HG02981 (cell line): Measurements from ENCODE around the gene LTB4R.
"Not testable (repeated sequence)": the region's sequence is repeated elsewhere in the genome, so short reads cannot be mapped to it uniquely, and the experiment has no call there.

Source experiments
- ATAC-seq: cut with Tn5 transposase; IDR thresholded peaks from one replicate; pipeline ENCODE4 v1.9.1; 2021; ENCODE audit warnings: mild to moderate bottlenecking, moderate library complexity; ENCODE audit not compliant: unreplicated experiment

LTB4R gene

DNA sequence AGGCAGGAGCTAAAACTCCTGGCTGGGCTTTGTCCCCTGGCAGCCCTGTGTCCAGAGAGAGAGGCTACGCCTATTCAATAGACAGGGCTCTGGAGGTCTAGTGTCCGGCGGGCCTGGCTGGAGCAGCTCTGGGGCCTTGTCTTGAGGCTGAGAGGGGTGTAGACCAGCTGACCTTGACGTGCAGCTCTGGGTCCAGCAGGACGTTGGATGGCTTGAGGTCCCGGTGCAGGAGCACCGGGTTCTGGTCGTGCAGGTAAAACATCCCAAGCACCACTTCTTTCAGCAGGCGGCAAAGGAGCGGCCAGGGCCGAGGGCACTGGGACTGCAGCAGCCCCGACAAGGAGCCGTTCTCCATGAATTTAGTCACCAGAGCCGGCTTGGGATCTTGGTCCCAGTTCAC is 27.5 kb downstream of the LTB4R start:
- no peak for ATAC-seq

DNA sequence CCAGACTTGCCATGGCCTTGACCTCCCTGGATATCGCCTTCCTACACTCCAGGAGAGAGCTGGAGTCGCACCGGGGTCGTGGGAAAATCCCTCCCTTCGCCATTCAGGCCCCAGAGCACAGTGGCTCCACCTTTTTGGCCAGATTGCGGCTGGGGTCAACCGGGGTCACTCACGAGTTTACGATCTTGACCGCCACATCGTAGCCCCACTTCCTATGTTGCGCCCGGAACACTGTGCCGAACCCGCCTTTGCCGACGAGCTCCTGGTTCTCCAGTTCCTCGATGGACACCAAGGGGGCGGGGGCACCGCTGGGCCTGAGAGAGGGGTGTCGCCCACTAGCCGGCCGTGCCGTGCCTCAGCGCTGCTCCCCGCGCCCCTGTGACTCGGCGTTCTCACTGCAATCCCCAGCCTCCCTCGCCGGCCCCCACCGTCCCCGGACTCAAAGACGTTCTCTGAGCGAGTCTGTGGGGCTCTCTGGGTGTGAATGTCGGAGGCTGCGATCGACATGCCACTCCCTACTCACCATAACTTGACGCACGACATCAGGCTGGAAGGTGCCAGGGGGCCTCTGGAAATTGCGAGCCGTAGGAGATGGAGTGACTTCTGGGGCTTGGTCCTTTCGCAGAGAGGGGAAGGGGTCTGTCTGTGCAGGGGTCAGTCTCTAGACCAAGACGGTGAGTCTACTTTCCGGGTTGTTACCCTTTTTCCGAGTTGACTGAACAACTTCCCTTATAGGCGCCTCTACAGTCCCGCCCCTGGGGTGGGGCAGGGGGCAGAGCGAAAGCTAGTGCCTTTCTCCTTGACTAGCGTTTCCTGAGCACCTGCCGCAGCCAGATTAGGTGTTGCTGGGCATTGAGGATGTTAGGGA is 28.2 kb downstream of the LTB4R start, which contains the start of gene RIPK3:
Gene RIPK3 (minus strand): TSS at position 708 of the 868 bp plus-strand sequence. CDS start 165 bp downstream, at position 543.
- peak; percentile 80 for ATAC-seq

DNA sequence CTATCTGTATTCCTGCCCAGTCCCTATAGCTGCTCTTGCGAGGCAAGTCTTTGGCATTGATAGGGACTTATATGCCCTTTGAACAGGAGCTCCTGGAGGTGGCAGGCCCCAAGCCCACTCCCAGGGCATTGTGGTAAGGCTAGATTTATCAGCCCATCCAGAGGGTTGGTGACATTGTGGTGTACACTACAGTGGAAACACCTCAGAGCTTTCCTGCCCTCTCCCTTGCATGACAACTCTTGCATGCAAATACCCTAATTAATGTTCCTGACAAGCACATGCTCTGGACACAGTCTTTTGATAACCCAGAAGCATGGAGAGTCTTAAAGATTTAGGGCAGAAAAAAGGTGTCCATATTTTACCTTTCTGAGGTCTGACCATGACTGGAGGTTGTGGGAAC is 29.3 kb downstream of the LTB4R start:
- ATAC-seq, result no peak

DNA sequence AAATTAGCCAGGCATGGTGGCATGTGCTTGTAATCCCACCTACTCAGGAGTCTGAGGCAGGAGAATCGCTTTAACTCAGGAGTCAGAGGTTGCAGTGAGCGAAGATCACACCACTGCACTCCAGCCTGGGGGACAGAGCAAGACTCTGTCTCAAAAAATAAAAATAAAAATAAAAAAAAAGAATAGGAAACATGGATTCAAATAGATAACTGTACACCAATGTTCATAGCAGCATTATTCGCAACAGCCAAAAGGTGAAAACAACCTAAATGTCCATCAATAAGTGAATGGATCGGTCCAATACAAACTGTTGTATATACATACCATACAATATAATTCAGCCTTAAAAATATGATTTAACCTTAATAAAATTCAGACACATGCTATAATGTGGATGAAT is 31.6 kb downstream of the LTB4R start:
- ATAC-seq, result no peak

DNA sequence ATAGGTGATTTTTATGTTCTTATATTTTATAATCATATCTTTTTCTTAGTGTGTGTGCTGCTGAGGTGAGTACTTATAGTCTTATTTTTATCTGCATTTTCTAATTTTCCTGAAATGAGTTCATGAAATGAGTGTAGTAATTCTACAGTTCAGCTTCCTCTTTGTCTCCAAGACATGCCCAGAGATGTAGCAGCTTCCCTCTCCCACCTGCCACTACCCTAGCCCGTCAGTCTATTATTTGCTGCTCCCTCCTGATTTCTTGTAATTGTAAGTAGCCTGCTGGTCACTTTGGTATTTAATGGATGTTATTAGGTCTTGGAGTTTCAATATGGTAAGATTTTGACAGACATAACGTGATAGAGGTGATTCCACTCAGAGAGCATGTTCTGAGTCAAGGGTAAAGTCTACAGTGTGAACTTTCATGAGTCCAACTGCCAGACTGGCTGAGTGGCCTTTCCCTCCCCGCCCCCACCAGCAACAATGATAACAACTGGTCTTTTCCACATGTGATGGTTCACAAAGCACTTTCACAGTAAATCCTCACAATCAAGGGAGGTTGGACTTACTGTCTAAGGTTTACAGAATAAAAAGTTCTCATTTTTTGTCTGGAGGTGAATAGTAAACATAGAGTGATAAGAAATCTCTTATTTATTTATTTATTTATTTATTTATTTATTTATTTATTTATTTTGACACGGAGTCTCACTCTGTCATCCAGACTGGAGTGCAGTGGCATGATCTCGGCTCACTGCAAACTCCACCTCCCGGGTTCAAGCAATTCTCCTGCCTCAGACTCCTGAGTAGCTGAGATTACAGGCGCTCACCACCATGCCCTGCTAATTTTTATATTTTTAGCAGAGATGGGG is 32.7 kb downstream of the LTB4R start:
- ATAC-seq, result no peak

DNA sequence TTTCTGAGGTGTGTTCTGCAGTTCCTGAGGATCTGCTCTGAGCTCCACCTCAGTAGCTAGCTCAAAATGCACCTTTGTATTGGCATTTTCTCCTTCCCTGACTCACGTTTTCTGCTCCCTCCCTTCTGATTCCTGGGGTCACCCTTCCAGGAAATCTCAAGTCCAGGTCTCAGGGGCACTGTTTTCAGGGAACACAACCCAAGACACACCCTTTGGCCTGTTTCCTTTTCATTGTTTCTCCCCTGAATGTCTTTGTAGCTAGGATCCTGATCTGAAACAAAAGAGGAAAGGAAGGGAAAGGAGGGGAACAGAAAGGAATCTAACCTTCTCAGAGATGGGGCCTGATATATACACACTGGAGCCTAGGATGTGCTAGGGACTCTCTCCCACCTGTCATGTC is 35.8 kb downstream of the LTB4R start:
- no peak for ATAC-seq

DNA sequence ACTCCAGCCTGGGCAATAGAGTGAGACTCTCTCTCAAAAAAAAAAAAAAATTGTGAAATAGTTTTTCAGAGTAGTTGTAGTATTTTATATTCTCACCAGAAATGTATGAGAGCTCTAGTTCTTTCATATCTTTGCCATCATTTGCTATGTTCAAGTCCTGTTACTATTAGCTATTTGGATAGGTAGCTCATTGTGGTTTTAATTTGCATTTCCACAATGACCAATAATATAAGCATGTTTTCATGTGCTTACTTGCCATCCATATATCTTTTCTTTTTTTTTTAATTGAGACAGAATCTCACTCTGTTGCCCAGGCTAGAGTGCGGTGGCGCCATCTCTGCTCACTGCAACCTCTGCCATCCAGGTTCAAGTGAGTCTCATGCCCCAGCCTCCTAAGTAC is 36.9 kb downstream of the LTB4R start:
- ATAC-seq, result no peak

DNA sequence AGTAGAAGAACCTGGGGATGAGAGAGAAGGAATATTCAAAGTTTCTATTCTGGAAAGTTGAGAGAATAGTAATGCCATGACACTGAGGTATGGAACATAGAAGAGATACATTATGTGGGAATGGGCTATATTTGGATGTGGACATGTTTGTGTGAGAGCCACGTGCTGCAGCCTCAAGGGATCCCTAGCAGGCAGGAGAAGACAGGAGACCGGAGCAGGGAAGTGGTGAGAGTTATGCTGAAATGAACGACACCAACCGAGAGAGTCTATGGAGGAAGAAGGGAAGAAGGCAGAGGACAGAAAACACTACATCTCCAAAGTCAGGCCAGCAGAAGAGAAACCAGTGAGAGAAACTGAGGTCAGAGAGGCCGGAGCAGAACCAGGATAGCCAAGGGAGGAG is 38.4 kb downstream of the LTB4R start:
- ATAC-seq, result no peak

DNA sequence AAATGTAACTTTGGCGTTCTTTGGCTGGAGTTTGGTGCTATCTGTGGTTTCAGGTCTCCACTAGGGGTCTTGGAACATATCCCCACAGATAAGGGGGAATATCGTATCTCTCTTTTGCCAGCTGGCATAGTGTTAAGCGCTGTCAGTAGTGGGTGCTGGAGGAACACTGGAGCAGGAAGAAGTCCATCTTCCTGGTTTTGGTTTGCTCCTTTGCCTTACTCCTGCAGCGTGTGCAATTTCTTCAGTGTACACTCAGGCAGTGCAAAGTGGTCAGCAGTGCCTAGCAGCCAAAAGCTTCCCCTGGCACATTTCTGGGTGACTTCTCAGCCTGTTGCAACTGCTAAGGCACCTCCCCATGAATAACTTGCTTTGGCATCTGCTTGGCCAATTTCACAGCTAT is 40.2 kb downstream of the LTB4R start:
- no peak for ATAC-seq

DNA sequence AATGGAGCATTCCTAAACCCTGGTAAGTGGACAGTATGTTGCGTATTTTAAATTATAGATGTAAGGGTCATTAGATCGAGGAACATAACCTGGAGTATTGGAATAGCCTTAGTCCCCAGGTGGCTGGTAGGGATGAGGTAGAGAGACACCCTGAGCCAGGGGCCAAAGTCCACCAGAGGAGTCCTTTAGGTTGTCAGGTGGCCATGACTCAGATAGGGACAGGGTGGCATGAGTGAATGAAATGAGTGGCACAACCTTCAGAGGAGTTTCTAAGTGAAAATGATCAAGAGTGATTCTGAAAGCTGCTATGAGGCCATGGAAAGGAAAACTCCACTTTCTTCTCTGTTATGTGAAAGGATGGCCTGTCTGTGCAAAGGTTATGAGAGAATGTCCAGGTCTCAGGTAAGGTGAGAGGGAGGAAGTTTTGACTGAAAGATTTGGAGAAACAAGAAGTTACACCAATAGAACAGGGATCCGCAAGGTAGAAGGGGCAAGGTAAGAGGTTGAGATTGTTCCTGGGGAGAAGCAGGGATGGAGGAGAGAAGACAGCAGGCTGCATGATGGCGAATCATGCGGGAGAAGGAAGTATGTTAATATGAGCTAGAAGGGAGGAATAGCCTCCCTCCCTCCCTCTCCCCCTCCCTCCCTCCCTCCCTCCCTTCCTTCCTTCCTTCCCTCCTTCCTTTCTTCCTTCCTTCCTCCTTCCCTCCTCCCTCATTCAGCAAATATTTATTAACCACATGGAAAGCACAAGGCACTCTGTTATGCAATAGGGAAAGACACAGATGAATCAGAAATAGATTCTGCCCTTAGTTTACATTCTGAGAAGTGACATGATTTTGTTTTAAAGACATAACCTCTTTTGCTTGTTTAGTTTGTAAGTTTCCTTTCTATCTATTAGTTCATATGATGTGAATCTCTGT is 42.5 kb downstream of the LTB4R start:
- ATAC-seq, result no peak

DNA sequence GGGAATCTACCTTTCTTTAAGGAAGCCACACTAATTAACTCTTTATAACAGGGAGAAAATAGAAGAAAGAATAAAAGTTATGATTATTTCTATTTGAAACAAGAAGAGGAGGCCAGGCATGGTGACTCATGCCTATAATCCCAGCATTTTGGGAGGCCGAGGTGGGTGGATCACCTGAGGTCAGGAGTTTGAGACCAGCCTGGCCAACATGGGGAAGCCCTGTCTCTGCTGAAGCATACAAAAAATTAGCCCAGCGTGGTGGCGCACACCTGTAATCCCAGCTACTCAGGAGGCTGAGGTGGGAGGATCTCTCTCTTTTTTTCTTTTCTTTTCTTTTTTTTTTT is 43.2 kb downstream of the LTB4R start:
- ATAC-seq, result not testable (repeated sequence)

DNA sequence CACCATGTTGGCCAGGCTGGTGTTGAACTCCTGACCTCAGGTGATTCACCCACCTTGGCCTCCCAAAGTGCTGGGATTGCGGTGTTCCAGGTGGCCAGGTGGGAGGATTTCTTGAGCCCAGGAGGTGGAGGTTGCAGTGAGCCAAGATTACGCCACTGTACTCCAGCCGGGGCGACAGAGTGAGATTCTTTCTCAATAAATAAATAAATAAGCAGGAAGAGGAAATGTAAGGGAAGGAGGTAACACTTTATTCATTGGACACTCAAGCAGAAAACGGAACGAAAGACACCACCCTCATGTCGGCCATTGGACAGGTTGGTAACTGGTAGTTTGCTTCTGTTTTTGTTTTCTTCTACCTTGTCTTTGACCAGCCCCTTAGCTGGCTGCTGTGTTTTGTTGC is 43.7 kb downstream of the LTB4R start:
- ATAC-seq, result no peak

DNA sequence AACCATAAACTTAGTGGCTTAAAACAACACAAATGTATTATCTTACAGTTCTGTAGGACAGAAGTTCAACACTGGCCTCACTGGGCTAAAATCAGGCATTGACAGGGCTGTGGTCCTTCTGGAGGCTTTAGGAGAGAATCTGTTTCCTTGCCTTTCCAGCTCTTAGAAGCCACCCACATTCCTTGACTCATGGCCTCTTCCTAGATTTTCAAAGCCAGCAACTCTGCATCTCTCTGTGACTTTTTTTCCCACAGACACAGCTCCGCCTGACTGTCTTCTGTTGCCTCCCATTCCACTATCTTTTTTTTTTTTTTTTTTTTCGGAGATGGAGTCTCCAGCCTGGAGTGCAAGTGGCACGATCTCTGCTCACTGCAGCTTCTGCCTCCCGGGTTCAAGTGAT is 44.9 kb downstream of the LTB4R start:
- ATAC-seq, result no peak

DNA sequence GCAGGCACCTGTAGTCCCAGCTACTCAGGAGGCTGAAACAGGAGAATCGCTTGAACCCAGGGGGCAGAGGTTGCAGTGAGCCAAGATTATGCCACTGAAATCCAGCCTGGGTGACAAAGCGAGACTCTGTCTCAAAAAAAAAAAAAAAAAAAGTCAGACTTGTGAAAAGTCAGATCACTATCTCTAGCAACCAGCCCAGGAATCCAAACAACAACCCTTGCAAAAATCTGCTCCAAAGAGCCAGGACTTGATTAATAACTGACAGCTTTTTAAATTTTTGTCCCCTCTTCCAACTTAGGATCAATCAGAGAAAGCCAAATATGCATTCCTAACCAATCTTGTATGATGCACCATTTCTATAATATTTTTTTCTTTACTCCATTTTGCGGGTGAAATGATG is 49.0 kb downstream of the LTB4R start:
- no peak for ATAC-seq

DNA sequence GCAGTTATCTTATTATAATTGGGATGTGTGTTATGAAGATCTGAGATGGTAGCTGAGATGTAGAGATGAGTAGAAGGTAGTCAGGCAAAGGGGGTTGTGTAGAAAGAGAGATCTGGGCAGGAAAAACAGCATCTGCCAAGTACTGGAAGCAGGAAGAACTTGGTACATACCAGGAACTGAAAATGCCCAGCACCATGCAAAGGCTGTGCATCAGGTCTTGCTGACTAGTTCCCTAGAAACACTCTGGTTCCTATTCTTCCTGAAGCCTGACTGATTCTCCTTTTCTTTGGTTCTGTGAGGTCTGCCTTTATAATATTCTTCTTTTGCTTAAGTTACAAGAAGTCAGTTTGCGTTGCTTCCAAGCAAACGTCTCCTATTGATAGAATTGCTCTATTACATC is 50.0 kb downstream of the LTB4R start:
- ATAC-seq, result no peak

DNA sequence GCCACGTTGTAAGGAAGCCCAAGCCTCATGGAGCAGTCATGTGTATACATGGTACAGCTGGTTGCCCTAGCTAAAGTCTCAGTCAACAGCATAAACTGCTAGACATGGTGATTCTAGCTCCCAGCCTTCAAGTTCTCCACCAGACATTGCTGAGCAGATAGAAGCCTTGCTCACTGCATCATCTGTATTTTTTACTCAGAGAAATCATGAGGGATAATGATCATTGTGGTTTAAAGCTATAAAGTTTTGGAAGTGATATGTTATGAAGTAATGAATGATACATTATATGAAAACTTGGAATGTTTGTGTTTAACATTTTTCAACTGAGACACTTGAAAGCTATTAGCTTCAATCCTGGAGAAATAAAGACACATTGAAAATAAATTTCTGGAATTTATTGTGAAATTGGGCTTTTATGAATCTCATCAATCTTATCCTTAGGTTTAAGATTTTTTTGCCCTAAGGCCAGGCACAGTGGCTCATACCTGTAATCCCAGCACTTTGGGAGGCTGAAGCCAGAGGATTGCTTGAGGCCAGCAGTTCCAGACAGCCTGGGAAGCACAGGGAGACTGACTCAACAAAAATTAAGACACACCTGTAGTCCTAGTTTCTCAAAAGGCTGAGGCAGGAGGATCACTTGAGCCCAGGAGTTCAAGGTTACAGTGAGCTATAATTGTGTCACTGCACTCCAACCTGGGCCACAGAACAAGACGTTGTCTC is 51.1 kb downstream of the LTB4R start:
- no peak for ATAC-seq

DNA sequence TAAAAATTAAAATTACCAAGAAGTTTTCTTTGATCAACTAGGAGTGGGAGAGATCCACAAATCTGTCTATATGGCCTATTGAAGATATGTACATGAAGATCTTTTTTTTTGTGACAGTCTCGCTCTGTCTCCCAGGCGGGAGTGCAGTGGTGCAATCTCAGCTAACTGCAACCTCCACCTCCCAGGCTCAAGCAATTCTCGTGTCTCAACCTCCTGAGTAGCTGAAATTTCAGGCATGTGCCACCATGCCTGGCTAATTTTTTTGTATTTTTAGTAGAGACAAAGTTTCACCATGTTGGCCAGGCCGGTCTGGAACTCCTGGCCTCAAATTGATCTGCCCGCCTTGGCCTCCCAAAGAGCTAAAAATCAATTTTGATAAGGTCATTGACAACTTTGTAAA is 52.1 kb downstream of the LTB4R start:
- ATAC-seq, result no peak

DNA sequence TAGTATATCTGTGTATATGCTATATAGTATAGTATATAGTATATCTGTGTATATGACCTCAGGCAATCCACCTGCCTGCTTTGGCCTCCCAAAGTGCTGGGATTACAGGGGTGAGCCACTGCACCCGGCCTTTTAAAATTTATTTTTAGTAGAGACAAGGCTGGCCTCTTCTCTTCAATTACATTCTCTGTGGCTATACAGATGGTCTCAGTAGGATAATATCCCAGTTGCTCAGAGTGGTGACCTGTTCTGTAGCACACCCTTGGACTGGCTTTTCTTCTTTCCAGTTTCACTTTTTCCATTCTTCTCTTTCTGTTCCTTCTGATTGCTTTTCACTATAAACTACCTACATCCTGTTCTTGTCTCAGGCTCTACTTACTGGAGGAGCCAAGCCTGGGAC is 53.5 kb downstream of the LTB4R start:
- no peak for ATAC-seq

DNA sequence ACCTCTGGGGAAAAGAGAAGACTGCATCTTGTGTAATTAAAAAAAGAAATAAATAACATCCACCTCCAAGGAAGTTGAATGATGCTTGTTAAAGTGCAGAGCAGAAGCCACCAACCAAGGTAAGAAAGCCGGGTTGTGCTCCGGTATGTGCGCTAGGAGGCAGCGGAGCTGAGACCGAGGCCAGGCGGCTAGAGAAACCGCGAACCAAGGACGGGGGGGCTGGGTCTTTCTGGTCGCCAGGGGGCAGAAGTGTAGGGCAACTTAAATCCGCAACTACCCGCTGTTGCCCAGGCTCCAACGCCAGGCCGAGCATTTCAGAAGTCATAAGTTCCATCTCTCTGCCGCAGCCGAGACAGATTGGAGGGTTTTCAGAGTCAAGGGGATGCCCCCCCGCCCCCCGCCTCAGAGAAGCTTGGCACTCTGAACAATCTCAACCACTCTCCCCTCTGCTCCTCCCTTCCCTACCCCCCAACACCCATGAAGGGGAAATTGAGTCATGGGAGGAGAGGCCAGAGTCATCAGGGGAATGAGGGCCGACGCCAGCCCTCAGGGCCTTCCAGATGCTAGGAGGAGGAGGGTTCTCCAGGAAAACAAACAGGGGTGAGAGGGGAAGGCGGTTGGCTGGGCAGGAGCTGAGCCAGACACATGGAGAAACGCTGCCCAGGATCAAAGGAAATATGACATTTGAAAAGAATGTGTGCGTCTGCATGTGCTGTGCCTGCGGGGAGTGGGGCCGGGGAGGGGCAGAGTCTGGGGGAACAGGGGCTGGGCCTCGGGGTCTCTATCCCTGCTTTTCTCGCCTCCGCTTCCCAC is 54.5 kb downstream of the LTB4R start:
- peak; percentile 39 for ATAC-seq

DNA sequence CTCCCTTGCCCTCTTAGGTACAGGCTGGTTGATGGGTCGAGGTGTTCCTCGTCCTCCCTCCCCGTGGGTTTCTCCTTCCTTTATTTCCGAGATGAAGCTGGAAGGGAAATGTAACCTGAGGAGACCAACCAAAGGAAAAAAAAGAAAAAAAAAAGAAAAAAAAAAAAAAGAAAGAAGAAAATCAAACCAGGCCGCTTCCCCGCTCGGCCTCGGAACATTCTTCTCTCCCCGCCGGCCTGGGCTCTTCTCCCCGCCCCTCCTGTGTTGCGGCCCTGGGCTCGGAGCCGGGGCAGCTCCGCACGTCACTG is 55.1 kb downstream of the LTB4R start:
- no peak for ATAC-seq
